Measurements from ENCODE around the gene GRIK3.

Gene GRIK3

GRCh38 chr1:36857754-36858153 is 176.6 kb downstream of the GRIK3 start:
- CTCF ChIA-PET: no interaction called here
- POLR2A ChIA-PET: interaction anchor here (1.5 kb wide), 1 partner anchor 11 kb away, joined by 3 read pairs; no protein-coding TSS in a partner anchor

GRCh38 chr1:36855699-36856494 is 178.4 kb downstream of the GRIK3 start:
- CTCF ChIA-PET: interaction anchor here (3.2 kb wide), 1 partner anchor 8 kb away, joined by 15 read pairs; no protein-coding TSS in a partner anchor
- TF ChIP-seq FOXA1 (IDR thresholded peaks at IDR 0.05) (no peak), NFRKB (IDR thresholded peaks at IDR 0.05) (no peak), SUZ12 (IDR thresholded peaks at IDR 0.05) (no peak), FOXM1 (IDR thresholded peaks at IDR 0.05; ENCODE audit: borderline replicate concordance) (no peak), BHLHE40 (IDR thresholded peaks at IDR 0.05; ENCODE audit: borderline replicate concordance) (no peak), PKNOX1 (IDR thresholded peaks at IDR 0.05) (no peak), SP1 (IDR thresholded peaks at IDR 0.05) (no peak), FOXK2 (IDR thresholded peaks at IDR 0.05) (no peak), HDGF (IDR thresholded peaks at IDR 0.05; ENCODE audit: borderline replicate concordance) (no peak), CTBP1 (IDR thresholded peaks at IDR 0.05; ENCODE audit: borderline replicate concordance) (no peak), L3MBTL2 (conservative IDR thresholded peaks at IDR 0.05) (no peak), ARNT (IDR thresholded peaks at IDR 0.05) (no peak), LEF1 (IDR thresholded peaks at IDR 0.05; ENCODE audit: borderline replicate concordance) (no peak), TARDBP (IDR thresholded peaks at IDR 0.05) (no peak), ELF4 (IDR thresholded peaks at IDR 0.05) (no peak), ZNF384 (IDR thresholded peaks at IDR 0.05) (no peak)
- DNase-seq (ENCODE audit: extremely low spot score): no peak
- POLR2A ChIA-PET: no interaction called here

More at GRCh38 chr1:36857754-36858153, 176.6 kb downstream of the GRIK3 start:
- TF ChIP-seq CTBP1 (IDR thresholded peaks at IDR 0.05; ENCODE audit: borderline replicate concordance): no peak
- no peak for TF ChIP-seq SUZ12 (IDR thresholded peaks at IDR 0.05)
- no peak for TF ChIP-seq L3MBTL2 (conservative IDR thresholded peaks at IDR 0.05)
- no peak for TF ChIP-seq LEF1 (IDR thresholded peaks at IDR 0.05; ENCODE audit: borderline replicate concordance)
- TF ChIP-seq HDGF (IDR thresholded peaks at IDR 0.05; ENCODE audit: borderline replicate concordance): no peak
- no peak for TF ChIP-seq NFRKB (IDR thresholded peaks at IDR 0.05)
- no peak for TF ChIP-seq TARDBP (IDR thresholded peaks at IDR 0.05)
- no peak for TF ChIP-seq FOXK2 (IDR thresholded peaks at IDR 0.05)
- no peak for TF ChIP-seq PKNOX1 (IDR thresholded peaks at IDR 0.05)
- no peak for TF ChIP-seq BHLHE40 (IDR thresholded peaks at IDR 0.05; ENCODE audit: borderline replicate concordance)
- no peak for TF ChIP-seq ELF4 (IDR thresholded peaks at IDR 0.05)
- no peak for TF ChIP-seq ARNT (IDR thresholded peaks at IDR 0.05)
- no peak for TF ChIP-seq FOXA1 (IDR thresholded peaks at IDR 0.05)
- TF ChIP-seq ZNF384 (IDR thresholded peaks at IDR 0.05): no peak
- no peak for TF ChIP-seq SP1 (IDR thresholded peaks at IDR 0.05)
- no peak for TF ChIP-seq FOXM1 (IDR thresholded peaks at IDR 0.05; ENCODE audit: borderline replicate concordance)
- DNase-seq (ENCODE audit: extremely low spot score): no peak

- no peak for TF ChIP-seq L3MBTL2 (conservative IDR thresholded peaks at IDR 0.05)
- no peak for TF ChIP-seq LEF1 (IDR thresholded peaks at IDR 0.05; ENCODE audit: borderline replicate concordance)
- TF ChIP-seq ELF4 (IDR thresholded peaks at IDR 0.05): no peak
- TF ChIP-seq TARDBP (IDR thresholded peaks at IDR 0.05): no peak
- no peak for TF ChIP-seq NFRKB (IDR thresholded peaks at IDR 0.05)
- no peak for TF ChIP-seq SUZ12 (IDR thresholded peaks at IDR 0.05)
- no peak for TF ChIP-seq ARNT (IDR thresholded peaks at IDR 0.05)
- CTCF ChIA-PET: interaction anchor here (3.2 kb wide), 2 partner anchors 10 to 11 kb away, joined by 14 to 15 read pairs; no protein-coding TSS in a partner anchor
- DNase-seq (ENCODE audit: extremely low spot score): no peak
- POLR2A ChIA-PET: no interaction called here
These were observed 180.7 kb downstream of the GRIK3 start for GRCh38 chr1:36853638-36854037.

- TF ChIP-seq NFRKB (IDR thresholded peaks at IDR 0.05): no peak
- DNase-seq (ENCODE audit: extremely low spot score): no peak
- ChIA-PET CTCF (interaction anchor here (0.9 to 3.2 kb wide), 2 partner anchors 9 to 12 kb away, joined by 3 to 14 read pairs; no protein-coding TSS in a partner anchor), POLR2A (no interaction called here)
These were observed 181.7 kb downstream of the GRIK3 start for GRCh38 chr1:36852586-36852985.

GRCh38 chr1:36851595-36851994 is 182.7 kb downstream of the GRIK3 start:
- DNase-seq (ENCODE audit: extremely low spot score): no peak
- CTCF ChIA-PET: interaction anchor here (3.2 kb wide), 1 partner anchor 13 kb away, joined by 14 read pairs; no protein-coding TSS in a partner anchor
- POLR2A ChIA-PET: no interaction called here
- TF ChIP-seq HDGF (IDR thresholded peaks at IDR 0.05; ENCODE audit: borderline replicate concordance) (no peak), SP1 (IDR thresholded peaks at IDR 0.05) (no peak), CTBP1 (IDR thresholded peaks at IDR 0.05; ENCODE audit: borderline replicate concordance) (no peak), LEF1 (IDR thresholded peaks at IDR 0.05; ENCODE audit: borderline replicate concordance) (no peak), ELF4 (IDR thresholded peaks at IDR 0.05) (no peak), ARNT (IDR thresholded peaks at IDR 0.05) (no peak), BHLHE40 (IDR thresholded peaks at IDR 0.05; ENCODE audit: borderline replicate concordance) (no peak), FOXM1 (IDR thresholded peaks at IDR 0.05; ENCODE audit: borderline replicate concordance) (no peak)

- ChIA-PET POLR2A (no interaction called here), CTCF (interaction anchor here (3.2 kb wide), 1 partner anchor 13 kb away, joined by 14 read pairs; no protein-coding TSS in a partner anchor)
- TF ChIP-seq ARNT (IDR thresholded peaks at IDR 0.05) (no peak), NFRKB (IDR thresholded peaks at IDR 0.05) (no peak), SUZ12 (IDR thresholded peaks at IDR 0.05) (no peak), FOXM1 (IDR thresholded peaks at IDR 0.05; ENCODE audit: borderline replicate concordance) (no peak), TARDBP (IDR thresholded peaks at IDR 0.05) (no peak), LEF1 (IDR thresholded peaks at IDR 0.05; ENCODE audit: borderline replicate concordance) (no peak), HDGF (IDR thresholded peaks at IDR 0.05; ENCODE audit: borderline replicate concordance) (no peak), CTBP1 (IDR thresholded peaks at IDR 0.05; ENCODE audit: borderline replicate concordance) (no peak)
These were observed 183.2 kb downstream of the GRIK3 start for GRCh38 chr1:36851087-36851486.

More at GRCh38 chr1:36851087-36851486, 183.2 kb downstream of the GRIK3 start:
- DNase-seq (ENCODE audit: extremely low spot score): no peak

Data from HEK293T (cell line).